IMR-90 (cell line): Measurements from ENCODE around the gene VGF. TPM values are rescaled to one million over a fixed set of nuclear protein-coding genes. Genes with fewer than 3 reads are reported as not detected.

ENCODE experiments used
- ATAC-seq: fragments of 200-7000 bp; cut with Tn5 transposase; 2 replicates; pipeline ENCODE4 v1.9.1; 2020; ENCODE audit warnings: low read depth, mild to moderate bottlenecking, moderate library complexity
- BruUV-seq: library from RNA; stranded (reverse); fragments of 400-500 nt; replicated peaks from 2 replicates; lab custom pipeline; 2021; lab: Mats Ljungman, UMichigan
- CTCF ChIA-PET: fragments of 300-600 bp; formaldehyde crosslinking; extraction: SDS; loops from one replicate; lab custom pipeline; 2021; ENCODE audit warnings: antibody characterized with exemption; lab: Yijun Ruan, JAX
- POLR2A ChIA-PET: fragments of 300-600 bp; sonication (Branson Sonifier 250); formaldehyde crosslinking; loops from one replicate; lab custom pipeline; 2022; ENCODE audit warnings: antibody characterized with exemption; ENCODE audit not compliant: unreplicated experiment; lab: Charles Lee
- DNase-seq: peaks from one replicate; pipeline ENCODE4 v3.0.0; 2013
- H2AFZ ChIP-seq: replicated peaks from 2 replicates; pipeline ENCODE3; 2013; ENCODE audit warnings: low read length, mild to moderate bottlenecking; ENCODE audit not compliant: poor library complexity
- H2AK5ac ChIP-seq: 2 replicates; pipeline ENCODE4 v1.6.1; 2013; ENCODE audit warnings: low read depth, low read length, inconsistent platforms
- H2AK9ac ChIP-seq: replicated peaks from 2 replicates; pipeline ENCODE3; 2013; ENCODE audit warnings: mild to moderate bottlenecking, low read depth, low read length, moderate library complexity; ENCODE audit not compliant: poor library complexity
- H2BK120ac ChIP-seq: 2 replicates; pipeline ENCODE4 v1.6.1; 2013; ENCODE audit warnings: low read depth, low read length, inconsistent platforms
- H2BK15ac ChIP-seq: 3 replicates; pipeline ENCODE4 v1.6.1; 2013; ENCODE audit warnings: low read depth, low read length, inconsistent platforms
- H2BK20ac ChIP-seq: 2 replicates; pipeline ENCODE4 v1.6.1; 2013; ENCODE audit warnings: low read depth, mild to moderate bottlenecking, inconsistent platforms, low read length, moderate library complexity
- H2BK5ac ChIP-seq: 2 replicates; pipeline ENCODE4 v1.6.1; 2013; ENCODE audit warnings: mild to moderate bottlenecking, low read depth, low read length, inconsistent platforms; ENCODE audit not compliant: poor library complexity, severe bottlenecking
- H3K14ac ChIP-seq: replicated peaks from 2 replicates; pipeline ENCODE4 v1.6.1; 2013; ENCODE audit warnings: low read depth, low read length, inconsistent platforms
- H3K18ac ChIP-seq: 2 replicates; pipeline ENCODE4 v1.6.1; 2013; ENCODE audit warnings: low read depth, low read length, control low read depth
- H3K23ac ChIP-seq: 2 replicates; pipeline ENCODE4 v1.6.1; 2013; ENCODE audit warnings: low read depth, low read length, inconsistent platforms
- H3K27ac ChIP-seq: 2 replicates; pipeline ENCODE4 v1.5.1; 2013; ENCODE audit warnings: mild to moderate bottlenecking, control low read depth, low read length; ENCODE audit not compliant: insufficient read depth
- H3K27me3 ChIP-seq: 2 replicates; pipeline ENCODE4 v1.6.1; 2013; ENCODE audit warnings: low read length; ENCODE audit not compliant: control insufficient read depth, insufficient read depth
- H3K36me3 ChIP-seq: 2 replicates; pipeline ENCODE4 v1.6.1; 2013; ENCODE audit warnings: low read length, mixed read lengths; ENCODE audit not compliant: control insufficient read depth, insufficient read depth
- H3K4ac ChIP-seq: 2 replicates; pipeline ENCODE4 v1.6.1; 2013; ENCODE audit warnings: low read depth, low read length, inconsistent platforms
- H3K4me1 ChIP-seq: 2 replicates; pipeline ENCODE4 v1.6.1; 2013; ENCODE audit warnings: low read length, mixed read lengths; ENCODE audit not compliant: control insufficient read depth, insufficient read depth
- H3K4me2 ChIP-seq: 2 replicates; pipeline ENCODE4 v1.6.1; 2013; ENCODE audit warnings: low read depth, mild to moderate bottlenecking, control low read depth, low read length, moderate library complexity
- H3K4me3 ChIP-seq: 2 replicates; pipeline ENCODE4 v1.5.1; 2013; ENCODE audit warnings: low read depth, mild to moderate bottlenecking, control low read depth, low read length, moderate library complexity; ENCODE audit not compliant: insufficient read depth
- H3K56ac ChIP-seq: 2 replicates; pipeline ENCODE4 v1.6.1; 2013; ENCODE audit warnings: low read length, inconsistent platforms; ENCODE audit not compliant: insufficient read depth; ENCODE audit errors: extremely low read depth
- H3K79me1 ChIP-seq, 2 experiments: 2 replicates each; pipeline ENCODE4 v1.6.1; 2013; ENCODE audit warnings: low read length in 2 of 2, inconsistent platforms in 1 of 2, low read depth in 1 of 2
- H3K9ac ChIP-seq: 2 replicates; pipeline ENCODE4 v1.6.1; 2013; ENCODE audit warnings: low read depth, low read length, control low read depth
- H3K9me1 ChIP-seq: 2 replicates; pipeline ENCODE4 v1.6.1; 2013; ENCODE audit warnings: low read length, inconsistent platforms; ENCODE audit not compliant: insufficient read depth
- H3K9me3 ChIP-seq: 2 replicates; pipeline ENCODE4 v1.6.1; 2013; ENCODE audit warnings: low read length; ENCODE audit not compliant: control insufficient read depth, insufficient read depth
- H4K20me1 ChIP-seq: 2 replicates; pipeline ENCODE4 v1.6.1; 2013; ENCODE audit warnings: low read length, inconsistent platforms; ENCODE audit not compliant: insufficient read depth
- H4K5ac ChIP-seq: 2 replicates; pipeline ENCODE4 v1.6.1; 2013; ENCODE audit warnings: mild to moderate bottlenecking, low read depth, low read length, control low read depth
- H4K8ac ChIP-seq, 2 experiments: 2 replicates each; pipeline ENCODE4 v1.6.1; 2013; ENCODE audit warnings: low read depth in 2 of 2, low read length in 2 of 2, control low read depth in 1 of 2, inconsistent platforms in 1 of 2
- H4K91ac ChIP-seq: 2 replicates; pipeline ENCODE4 v1.6.1; 2013; ENCODE audit warnings: low read depth, low read length, inconsistent platforms; ENCODE audit not compliant: insufficient read depth
- ELK1 ChIP-seq: fragments of 150-350 bp; IDR thresholded peaks from 2 replicates; pipeline ENCODE4 v1.6.1; 2016; ENCODE audit warnings: low read depth, mild to moderate bottlenecking, low read length, moderate library complexity, borderline replicate concordance
- WGBS, 2 experiments: methylation state at CpG; one replicate each; pipeline versions ENCODE4 v1.1.5 to v1.1.7; 2013; ENCODE audit warnings: missing lambda C conversion rate in 2 of 2; ENCODE audit not compliant: insufficient read length in 1 of 2; ENCODE audit errors: extremely low coverage in 2 of 2; 5-methylcytosine and 5-hydroxymethylcytosine counted together
- dilution Hi-C: fragments of 300-500 bp; cut with HindIII; formaldehyde crosslinking; loops from one replicate; pipeline ENCODE4 v1.14.3; 2018; ENCODE audit warnings: low sequenced_read_pairs; ENCODE audit not compliant: unreplicated experiment
- in situ Hi-C: fragments of 300-500 bp; cut with MboI; formaldehyde crosslinking; loops from 3 replicates; pipeline ENCODE4 v1.14.3; 2019; ENCODE audit warnings: low sequenced_read_pairs, inconsistent platforms, mixed read lengths
- intact Hi-C: fragments of 100-400 bp; cut with micrococcal nuclease; formaldehyde crosslinking; loops from 2 replicates; pipeline ENCODE4 v1.10.0; 2022
- polyA plus RNA-seq, 3 experiments: library from polyadenylated mRNA; depleted of rRNA; stranded (reverse); fragments of >200 nt; gene quantifications; 2 replicates each; pipeline ENCODE4 v1.2.3, GENCODE V29; 2012; ENCODE audit warnings: low replicate concordance in 1 of 3
- total RNA-seq: library from RNA; depleted of rRNA; stranded (reverse); fragments of >200 nt; gene quantifications from 2 replicates; pipeline ENCODE4 v1.2.3, GENCODE V29; 2012

VGF gene
- total and polyA plus RNA-seq, 2 of the 4 experiments (the other 2 are of a cell fraction) = 0.18 to 0.50 TPM

- Histone ChIP-seq H3K4me3 (no peak overlapping the region), H3K27ac (no peak overlapping the region), H3K4me2 (no peak overlapping the region), H3K79me1 (peaks cover 0 to 5% of the 10 kb centered on the region in 2 experiments; a peak in 3 of 4 replicates), H4K91ac (no peak overlapping the region), H2AFZ (no peak overlapping the region), H2BK5ac (no peak overlapping the region), H3K14ac (no peak overlapping the region), H2BK120ac (no peak overlapping the region), H3K36me3 (peaks cover 56% of the 10 kb centered on the region), H3K18ac (no peak overlapping the region), H3K56ac (no peak overlapping the region), H3K9me3 (no peaks in the 10 kb centered on the region), H4K5ac (no peak overlapping the region), H3K4ac (no peak overlapping the region), H4K20me1 (no peaks in the 10 kb centered on the region; the same call in 1 of the 2 replicates), H3K27me3 (no peaks in the 10 kb centered on the region), H2AK9ac (no peak overlapping the region), H2BK15ac (no peak overlapping the region), H2BK20ac (no peak overlapping the region), H3K23ac (no peak overlapping the region), H4K8ac (no peak overlapping the region), H3K9me1 (no peaks in the 10 kb centered on the region), H2AK5ac (no peak overlapping the region), H3K4me1 (no peaks in the 10 kb centered on the region), H3K9ac (no peak overlapping the region)
- ATAC-seq (no peak), DNase-seq (no peak)
- dilution Hi-C loops (no loop called here), intact Hi-C loops (no loop called here), in situ Hi-C loops (no loop called here)
- BruUV-seq = no TSS peak
- ChIA-PET POLR2A (no interaction called here), CTCF (no interaction called here)
- no peak for TF ChIP-seq ELK1
- WGBS, 2 experiments = 98% methylated on average over 11 of the region's 19 CpGs; no CpG with 5 or more reads in 1 of the 2 experiments
Observed at GRCh38 chr7:101210143-101210542, 44.8 kb upstream of the VGF start.
